Osteocyte (in vitro differentiated cells): Measurements from ENCODE around the gene SCN5A. TPM values are rescaled to one million over a fixed set of nuclear protein-coding genes. Genes with fewer than 3 reads are reported as not detected.

Experiments
- DNase-seq: peaks from one replicate; pipeline ENCODE4 v3.0.0; 2021; ENCODE audit warnings: mixed read lengths; ENCODE audit not compliant: unreplicated experiment; ENCODE audit errors: extremely low spot score
- H3K27ac Mint-ChIP-seq: one replicate; pipeline ENCODE4 v1.8.0; 2021; ENCODE audit warnings: mild to moderate bottlenecking, mixed read lengths; ENCODE audit not compliant: unreplicated experiment
- H3K27me3 Mint-ChIP-seq: one replicate; pipeline ENCODE4 v1.8.0; 2021; ENCODE audit warnings: mixed read lengths; ENCODE audit not compliant: unreplicated experiment
- H3K36me3 Mint-ChIP-seq: one replicate; pipeline ENCODE4 v1.8.0; 2021; ENCODE audit warnings: mixed read lengths; ENCODE audit not compliant: unreplicated experiment
- H3K4me1 Mint-ChIP-seq: one replicate; pipeline ENCODE4 v1.8.0; 2021; ENCODE audit warnings: mixed read lengths; ENCODE audit not compliant: unreplicated experiment
- H3K4me3 Mint-ChIP-seq: one replicate; pipeline ENCODE4 v1.8.0; 2021; ENCODE audit warnings: mild to moderate bottlenecking, moderate library complexity, mixed read lengths; ENCODE audit not compliant: unreplicated experiment
- H3K9me3 Mint-ChIP-seq: one replicate; pipeline ENCODE4 v1.8.0; 2021; ENCODE audit warnings: mixed read lengths; ENCODE audit not compliant: unreplicated experiment
- CTCF ChIP-seq: fragments of 200-600 bp; sonication (generic); IDR thresholded peaks from 2 replicates; pipeline ENCODE4 v1.5.0; 2021; ENCODE audit warnings: antibody characterized with exemption, mild to moderate bottlenecking, moderate library complexity
- total RNA-seq: library from RNA; stranded (reverse); gene quantifications from 2 replicates; pipeline ENCODE4 v1.2.1, GENCODE V29; 2021

SCN5A gene
- total RNA-seq, 1 donor from 2014 or later, result not detected

- peaks cover 2% of the 10 kb centered on the region for H3K4me1 Mint-ChIP-seq
- H3K27me3 Mint-ChIP-seq, result peaks cover 20% of the 10 kb centered on the region
- H3K9me3 Mint-ChIP-seq, result no peaks in the 10 kb centered on the region
- H3K4me3 Mint-ChIP-seq, result no peak overlapping the region
- TF ChIP-seq CTCF, result no peak
- no peak overlapping the region for H3K27ac Mint-ChIP-seq
- H3K36me3 Mint-ChIP-seq, result no peaks in the 10 kb centered on the region
- DNase-seq, result peak; percentile 67
Measured at GRCh38 chr3:38646062-38646461, 3.4 kb downstream of the SCN5A start.

DNA sequence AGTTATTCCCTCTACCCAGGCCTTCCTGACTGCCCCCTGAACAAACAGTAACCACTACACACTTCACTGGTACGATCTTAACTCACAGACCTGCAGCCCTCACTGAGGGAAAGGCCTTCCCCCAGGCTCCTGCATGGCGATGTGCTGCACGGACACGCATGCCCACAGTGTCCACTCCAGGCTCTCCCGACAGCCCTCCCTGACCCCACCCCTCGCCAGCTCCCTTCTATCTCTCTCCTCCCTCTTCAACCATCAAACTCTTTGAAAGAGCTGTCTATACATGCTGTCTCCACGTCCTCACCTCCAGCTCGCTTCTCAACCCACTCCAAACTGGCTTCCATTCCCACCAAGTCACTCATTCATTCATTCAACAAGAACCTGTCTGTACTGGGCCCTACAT lies 3.9 kb downstream of the SCN5A start:
- peak; percentile 59 for DNase-seq
- no peaks in the 10 kb centered on the region for H3K9me3 Mint-ChIP-seq
- H3K36me3 Mint-ChIP-seq, result no peaks in the 10 kb centered on the region
- TF ChIP-seq CTCF, result no peak
- H3K4me3 Mint-ChIP-seq, result no peak overlapping the region
- peaks cover 2% of the 10 kb centered on the region for H3K4me1 Mint-ChIP-seq
- peaks cover 24% of the 10 kb centered on the region for H3K27me3 Mint-ChIP-seq
- H3K27ac Mint-ChIP-seq, result no peak overlapping the region

DNA sequence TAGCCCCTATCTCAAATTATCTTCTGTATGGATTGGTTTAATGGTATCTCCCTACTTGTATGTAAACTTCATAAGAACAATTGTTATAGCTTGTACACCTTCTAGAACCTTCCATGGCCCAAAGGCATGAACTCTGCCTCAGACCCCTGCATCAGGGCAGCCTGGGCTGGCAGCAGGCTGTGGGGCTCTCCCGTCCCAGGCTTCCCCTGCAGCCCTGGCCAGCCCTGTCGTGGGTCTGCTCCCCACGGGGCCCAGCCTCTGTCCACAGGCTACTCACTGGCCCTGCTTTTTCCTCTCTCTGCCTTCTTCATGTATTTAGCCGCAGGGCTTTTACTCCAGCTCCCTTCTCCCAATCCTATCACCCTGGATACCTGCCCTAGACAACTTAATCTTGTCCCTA lies 4.4 kb downstream of the SCN5A start:
- TF ChIP-seq CTCF, result no peak
- no peak overlapping the region for H3K4me3 Mint-ChIP-seq
- H3K9me3 Mint-ChIP-seq, result no peaks in the 10 kb centered on the region
- H3K36me3 Mint-ChIP-seq, result no peaks in the 10 kb centered on the region
- peaks cover 24% of the 10 kb centered on the region for H3K27me3 Mint-ChIP-seq
- no peak overlapping the region for H3K27ac Mint-ChIP-seq
- DNase-seq, result peak; percentile 53
- peaks cover 2% of the 10 kb centered on the region for H3K4me1 Mint-ChIP-seq

GRCh38 chr3:38644662-38645053 lies 4.8 kb downstream of the SCN5A start:
- Mint-ChIP-seq H3K9me3 (no peaks in the 10 kb centered on the region), H3K27me3 (peaks cover 27% of the 10 kb centered on the region), H3K4me3 (no peak overlapping the region), H3K36me3 (no peaks in the 10 kb centered on the region), H3K27ac (no peak overlapping the region), H3K4me1 (peaks cover 2% of the 10 kb centered on the region)
- TF ChIP-seq CTCF, result no peak
- DNase-seq, result peak; percentile 67

DNA sequence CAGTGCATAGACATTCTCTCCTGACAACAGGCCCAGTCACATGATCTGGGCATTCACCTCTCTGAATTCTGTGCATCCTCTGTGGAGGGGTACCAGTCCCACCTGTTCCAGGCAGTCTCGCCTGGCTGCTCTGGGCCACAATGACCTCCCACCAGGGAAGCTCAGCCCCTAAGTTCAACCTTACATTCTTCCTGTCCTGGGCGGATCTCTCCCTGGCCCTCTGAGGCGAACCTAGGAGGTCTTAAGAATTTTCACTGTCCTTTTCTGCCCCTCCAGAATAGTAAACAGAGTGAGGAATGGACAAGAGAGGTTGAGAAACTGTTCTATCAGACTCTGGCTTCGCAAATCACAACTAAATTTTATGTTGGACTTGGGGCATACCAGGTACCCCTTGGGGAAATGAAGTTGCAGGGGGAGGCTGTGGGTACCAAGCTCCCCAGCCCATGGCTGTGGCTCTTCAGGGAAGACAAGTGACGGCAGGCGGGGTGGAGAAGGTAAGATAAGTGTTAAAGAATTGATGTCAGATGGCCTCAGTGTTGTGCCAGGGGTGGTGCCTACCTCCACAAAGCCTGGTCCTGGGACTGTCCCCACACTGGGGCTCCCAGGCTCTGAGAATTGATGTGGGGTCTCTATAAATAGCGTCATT lies 5.3 kb downstream of the SCN5A start:
- Mint-ChIP-seq H3K27me3 (peaks cover 32% of the 10 kb centered on the region), H3K27ac (no peak overlapping the region), H3K4me3 (no peak overlapping the region), H3K4me1 (peaks cover 2% of the 10 kb centered on the region), H3K36me3 (no peaks in the 10 kb centered on the region), H3K9me3 (no peaks in the 10 kb centered on the region)
- TF ChIP-seq CTCF, result no peak
- peak; percentile 60 for DNase-seq
